H9 (cell line): ENCODE results near the gene LCE1C. TPM values are rescaled to one million over a fixed set of nuclear protein-coding genes. Genes with fewer than 3 reads are reported as not detected.

Source experiments
- DNase-seq: peaks from one replicate; pipeline ENCODE4 v3.0.0-alpha.2; 2017
- H2AFZ ChIP-seq: one replicate; pipeline ENCODE4 v1.6.1; 2013; ENCODE audit warnings: mild to moderate bottlenecking, low read length, control low read depth, moderate library complexity
- H2AK5ac ChIP-seq: 2 replicates; pipeline ENCODE4 v1.6.1; 2013; ENCODE audit warnings: low read length, control low read depth, mixed read lengths; ENCODE audit not compliant: insufficient read length
- H2BK120ac ChIP-seq: one replicate; pipeline ENCODE4 v1.6.1; 2013; ENCODE audit warnings: low read depth, mild to moderate bottlenecking, low read length, control low read depth, inconsistent platforms; ENCODE audit not compliant: poor library complexity, severe bottlenecking
- H2BK12ac ChIP-seq: 2 replicates; pipeline ENCODE4 v1.6.1; 2013; ENCODE audit warnings: low read length, control low read depth, mixed read lengths, low read depth; ENCODE audit not compliant: insufficient read length
- H2BK15ac ChIP-seq: 2 replicates; pipeline ENCODE4 v1.6.1; 2013; ENCODE audit warnings: low read depth, low read length, control low read depth
- H2BK20ac ChIP-seq: one replicate; pipeline ENCODE4 v1.6.1; 2013; ENCODE audit warnings: low read depth, mild to moderate bottlenecking, low read length, control low read depth, inconsistent platforms; ENCODE audit not compliant: poor library complexity, severe bottlenecking
- H2BK5ac ChIP-seq: 2 replicates; pipeline ENCODE4 v1.6.1; 2013; ENCODE audit warnings: low read length, control low read depth, mixed read lengths; ENCODE audit not compliant: insufficient read length
- H3K14ac ChIP-seq: 2 replicates; pipeline ENCODE4 v1.6.1; 2013; ENCODE audit warnings: low read length, control low read depth; ENCODE audit not compliant: insufficient read depth
- H3K18ac ChIP-seq: 2 replicates; pipeline ENCODE4 v1.6.1; 2013; ENCODE audit warnings: low read depth, mild to moderate bottlenecking, mixed read lengths, low read length, control low read depth; ENCODE audit not compliant: insufficient read length
- H3K23ac ChIP-seq: 2 replicates; pipeline ENCODE4 v1.6.1; 2013; ENCODE audit warnings: low read length, control low read depth, mixed read lengths, low read depth; ENCODE audit not compliant: insufficient read length
- H3K23me2 ChIP-seq: 2 replicates; pipeline ENCODE4 v1.6.1; 2013; ENCODE audit warnings: low read depth, mild to moderate bottlenecking, mixed read lengths, low read length, control low read depth; ENCODE audit not compliant: insufficient read length, poor library complexity, severe bottlenecking
- H3K27ac ChIP-seq: 2 replicates; pipeline ENCODE4 v1.5.1; 2013; ENCODE audit warnings: low read length, control low read depth, mixed read lengths, low read depth; ENCODE audit not compliant: insufficient read length
- H3K27me3 ChIP-seq: 2 replicates; pipeline ENCODE4 v1.6.1; 2013; ENCODE audit warnings: low read length, control low read depth, inconsistent platforms; ENCODE audit not compliant: insufficient read depth
- H3K4ac ChIP-seq: 2 replicates; pipeline ENCODE4 v1.6.1; 2013; ENCODE audit warnings: low read depth, mild to moderate bottlenecking, control low read depth, inconsistent platforms, low read length, moderate library complexity
- H3K4me1 ChIP-seq: 2 replicates; pipeline ENCODE4 v1.6.1; 2013; ENCODE audit warnings: low read length, control low read depth, inconsistent platforms; ENCODE audit not compliant: insufficient read depth
- H3K4me2 ChIP-seq: 2 replicates; pipeline ENCODE4 v1.6.1; 2013; ENCODE audit warnings: low read length, control low read depth, mixed read lengths; ENCODE audit not compliant: insufficient read length, insufficient read depth
- H3K56ac ChIP-seq: 2 replicates; pipeline ENCODE4 v1.6.1; 2013; ENCODE audit warnings: low read depth, mild to moderate bottlenecking, mixed read lengths, low read length, control low read depth; ENCODE audit not compliant: insufficient read length
- H3K79me1 ChIP-seq: 2 replicates; pipeline ENCODE4 v1.6.1; 2013; ENCODE audit warnings: low read depth, mild to moderate bottlenecking, moderate library complexity, low read length, control low read depth, inconsistent platforms; ENCODE audit not compliant: insufficient read depth, poor library complexity, severe bottlenecking
- H3K79me2 ChIP-seq: 2 replicates; pipeline ENCODE4 v1.6.1; 2013; ENCODE audit warnings: low read length, control low read depth, inconsistent platforms; ENCODE audit not compliant: insufficient read depth
- H3K9ac ChIP-seq: 2 replicates; pipeline ENCODE4 v1.6.1; 2013; ENCODE audit warnings: low read length, control low read depth, mixed read lengths; ENCODE audit not compliant: insufficient read length; ENCODE audit errors: extremely low read depth
- H3K9me3 ChIP-seq: one replicate; pipeline ENCODE4 v1.6.1; 2013; ENCODE audit warnings: low read depth, low read length, inconsistent platforms; ENCODE audit not compliant: control insufficient read depth
- H3T11ph ChIP-seq: one replicate; pipeline ENCODE4 v1.6.1; 2013; ENCODE audit warnings: mild to moderate bottlenecking, low read length, control low read depth, inconsistent platforms
- H4K20me1 ChIP-seq: one replicate; pipeline ENCODE4 v1.6.1; 2013; ENCODE audit not compliant: control insufficient read depth, insufficient read length, insufficient read depth
- H4K5ac ChIP-seq: 2 replicates; pipeline ENCODE4 v1.6.1; 2013; ENCODE audit warnings: low read depth, mild to moderate bottlenecking, mixed read lengths, low read length, control low read depth; ENCODE audit not compliant: insufficient read length
- H4K8ac ChIP-seq: replicated peaks from 2 replicates; pipeline ENCODE4 v1.6.1; 2013; ENCODE audit warnings: low read length, control low read depth, mixed read lengths, low read depth; ENCODE audit not compliant: insufficient read length
- H4K91ac ChIP-seq: 2 replicates; pipeline ENCODE4 v1.6.1; 2013; ENCODE audit warnings: low read depth, mild to moderate bottlenecking, moderate library complexity, mixed read lengths, low read length, control low read depth; ENCODE audit not compliant: insufficient read length
- H3K27ac Mint-ChIP-seq, 3 experiments: 2 replicates in 2 of 3; 3 replicates in 1 of 3; pipeline ENCODE4 v1.8.0; 2020 to 2021; ENCODE audit warnings: mixed read lengths in 3 of 3, mild to moderate bottlenecking in 1 of 3, moderate library complexity in 1 of 3
- H3K27me3 Mint-ChIP-seq: 2 replicates; pipeline ENCODE4 v1.8.0; 2021; ENCODE audit warnings: low read depth, mild to moderate bottlenecking, moderate library complexity, mixed read lengths
- H3K36me3 Mint-ChIP-seq, 3 experiments: 2 replicates in 2 of 3; 3 replicates in 1 of 3; pipeline ENCODE4 v1.8.0; 2020 to 2021; ENCODE audit warnings: low read depth in 3 of 3, mixed read lengths in 3 of 3; ENCODE audit not compliant: insufficient read depth in 1 of 3
- H3K4me1 Mint-ChIP-seq, 2 experiments: 2 replicates each; pipeline ENCODE4 v1.8.0; 2020; ENCODE audit warnings: mixed read lengths in 2 of 2
- H3K4me3 Mint-ChIP-seq, 2 experiments: 2 replicates in 1 of 2; 3 replicates in 1 of 2; pipeline ENCODE4 v1.8.0; 2020 to 2021; ENCODE audit warnings: mild to moderate bottlenecking in 2 of 2, mixed read lengths in 2 of 2, moderate library complexity in 1 of 2
- H3K9me3 Mint-ChIP-seq, 2 experiments: 2 replicates in 1 of 2; 3 replicates in 1 of 2; pipeline ENCODE4 v1.8.0; 2020; ENCODE audit warnings: mild to moderate bottlenecking in 2 of 2, mixed read lengths in 2 of 2, moderate library complexity in 1 of 2
- CTCF ChIP-seq: fragments of 200-600 bp; sonication (generic); conservative IDR thresholded peaks from 3 replicates; pipeline ENCODE4 v1.8.0; 2021; ENCODE audit warnings: antibody characterized with exemption, mild to moderate bottlenecking
- WGBS: extraction: QIAGEN DNeasy Blood & Tissue Kit; methylation state at CpG from one replicate; pipeline ENCODE4 v1.1.7; 2013; ENCODE audit warnings: missing lambda C conversion rate, low lambda C conversion rate, mixed read lengths; ENCODE audit not compliant: insufficient read length; ENCODE audit errors: extremely low coverage; 5-methylcytosine and 5-hydroxymethylcytosine counted together
- total RNA-seq: library from RNA; stranded (reverse); gene quantifications from 2 replicates; pipeline ENCODE4 v1.2.1, GENCODE V29; 2021

Gene LCE1C
- total RNA-seq, 1 experiment from 2014 or later: not detected

- no peak overlapping the region for H3K9ac ChIP-seq
- H4K20me1 ChIP-seq: no peaks in the 10 kb centered on the region
- no peak overlapping the region for H3K4ac ChIP-seq
- H3K18ac ChIP-seq: no peak overlapping the region
- H3K9me3 Mint-ChIP-seq: peaks cover 89 to 94% of the 10 kb centered on the region in 2 experiments
- H3K36me3 Mint-ChIP-seq: peaks cover 6 to 31% (median 18%) of the 10 kb centered on the region in 3 experiments; a peak in 6 of 7 replicates
- no peaks in the 10 kb centered on the region; the same call in 1 of the 2 replicates for H3K27me3 Mint-ChIP-seq
- no peaks in the 10 kb centered on the region for H3K4me1 Mint-ChIP-seq
- H2BK12ac ChIP-seq: no peak overlapping the region
- H3K79me1 ChIP-seq: no peaks in the 10 kb centered on the region
- H3K4me1 ChIP-seq: no peaks in the 10 kb centered on the region
- WGBS: no CpG with 5 or more reads among the region's 1 CpG
- H3K9me3 ChIP-seq: peaks cover 73% of the 10 kb centered on the region
- no peak overlapping the region for H4K5ac ChIP-seq
- H3K56ac ChIP-seq: no peak overlapping the region
- no peak for TF ChIP-seq CTCF
- H3K23ac ChIP-seq: no peak overlapping the region
- no peaks in the 10 kb centered on the region for H3K79me2 ChIP-seq
- no peak overlapping the region for H4K91ac ChIP-seq
- no peak overlapping the region for H2BK5ac ChIP-seq
- no peak overlapping the region for H3K27ac ChIP-seq
- H4K8ac ChIP-seq: no peak overlapping the region
- no peak overlapping the region for H2BK15ac ChIP-seq
- no peaks in the 10 kb centered on the region for H3K23me2 ChIP-seq
- H3K27me3 ChIP-seq: no peaks in the 10 kb centered on the region
- H2BK120ac ChIP-seq: no peak overlapping the region
- H3K4me3 Mint-ChIP-seq: no peak overlapping the region
- no peak overlapping the region for H3K4me2 ChIP-seq
- H2AFZ ChIP-seq: no peak overlapping the region
- no peak overlapping the region for H3K27ac Mint-ChIP-seq
- no peak overlapping the region for H3K14ac ChIP-seq
- H2AK5ac ChIP-seq: no peak overlapping the region
- no peak overlapping the region for H2BK20ac ChIP-seq
- H3T11ph ChIP-seq: no peak overlapping the region
- no peak for DNase-seq
Measured at GRCh38 chr1:152770411-152770810, 36.0 kb downstream of the LCE1C start.
